HCT116 (cell line): ENCODE measurements around the gene AAK1. TPM values are rescaled to one million over a fixed set of nuclear protein-coding genes. Genes with fewer than 3 reads are reported as not detected.

Source experiments
- ATAC-seq: fragments of 200-7000 bp; cut with Tn5 transposase; 2 replicates; pipeline ENCODE4 v1.9.1; 2020; ENCODE audit warnings: mild to moderate bottlenecking, moderate library complexity
- BruUV-seq: library from RNA; stranded (reverse); fragments of 400-500 nt; replicated peaks from 2 replicates; lab custom pipeline; 2021; lab: Mats Ljungman, UMichigan
- CTCF ChIA-PET: fragments of 300-600 bp; sonication (Branson Sonifier 250); formaldehyde crosslinking; loops from one replicate; lab custom pipeline; 2021; ENCODE audit warnings: antibody characterized with exemption; lab: Charles Lee
- POLR2A ChIA-PET: fragments of 300-600, 350-600 bp; sonication (Branson Sonifier 250); formaldehyde crosslinking; loops from one replicate; lab custom pipeline; 2021; ENCODE audit warnings: antibody characterized with exemption; lab: Charles Lee
- RAD21 ChIA-PET, 2 experiments: fragments of 300-600 bp; sonication (Branson Sonifier 250); formaldehyde crosslinking; loops; one replicate each; lab custom pipeline; 2023; ENCODE audit warnings: low total read pairs in 2 of 2; ENCODE audit not compliant: uncharacterized antibody in 2 of 2, unreplicated experiment in 2 of 2, low non-redundant PET in 1 of 2; lab: Charles Lee
- DNase-seq: peaks from one replicate; pipeline ENCODE4 v3.0.0-alpha.2; 2010; ENCODE audit warnings: low read depth, low spot score
- H2AFZ ChIP-seq: fragments of 200-600 bp; shearing (Covaris generic), sonication (generic); 2 replicates; pipeline ENCODE4 v1.6.1; 2017; ENCODE audit warnings: low read depth, mixed run types, mixed read lengths, antibody characterized with exemption, low read length; ENCODE audit not compliant: poor library complexity, severe bottlenecking
- H3K27ac ChIP-seq: 2 replicates; pipeline ENCODE4 v1.5.1; 2012; ENCODE audit warnings: low read depth, low read length
- H3K27me3 ChIP-seq: fragments of 200-600 bp; sonication (generic); 2 replicates; pipeline ENCODE4 v1.6.1; 2016; ENCODE audit warnings: mixed run types, low read length, mixed read lengths; ENCODE audit not compliant: insufficient read depth
- H3K36me3 ChIP-seq, 2 experiments: fragments of 200-500 bp in 1 of 2; fragments of 200-600 bp in 1 of 2; sonication (Bioruptor generic) in 1 of 2; sonication (generic) in 1 of 2; 2 replicates each; pipeline versions ENCODE4 v1.5.1 to v1.6.1; 2014 to 2016; ENCODE audit warnings: low read length in 2 of 2, inconsistent platforms in 1 of 2, mixed read lengths in 1 of 2, mixed run types in 1 of 2; ENCODE audit not compliant: insufficient read depth in 2 of 2, control insufficient read depth in 1 of 2
- H3K4me1 ChIP-seq, 2 experiments: fragments of 200-600 bp in 1 of 2; sonication (generic) in 1 of 2; 2 replicates each; pipeline versions ENCODE4 v1.5.1 to v1.6.1; 2012 to 2017; ENCODE audit warnings: low read length in 2 of 2, inconsistent platforms in 1 of 2, mild to moderate bottlenecking in 1 of 2, mixed read lengths in 1 of 2, mixed run types in 1 of 2, moderate library complexity in 1 of 2; ENCODE audit not compliant: insufficient read depth in 2 of 2, control insufficient read depth in 1 of 2
- H3K4me2 ChIP-seq: fragments of 200-600 bp; sonication (generic); 2 replicates; pipeline ENCODE4 v1.6.1; 2017; ENCODE audit warnings: mixed run types, low read length, mixed read lengths
- H3K4me3 ChIP-seq, 2 experiments: fragments of 200-600 bp in 1 of 2; sonication (generic) in 1 of 2; replicated peaks in 1 of 2; 2 replicates each; pipeline ENCODE4 v1.5.1; 2011 to 2016; ENCODE audit warnings: low read length in 2 of 2, control low read depth in 1 of 2, low read depth in 1 of 2, mild to moderate bottlenecking in 1 of 2, mixed read lengths in 1 of 2, mixed run types in 1 of 2
- H3K79me2 ChIP-seq: fragments of 200-600 bp; sonication (generic); 2 replicates; pipeline ENCODE4 v1.6.1; 2017; ENCODE audit warnings: mild to moderate bottlenecking, mixed run types, low read length, moderate library complexity, mixed read lengths; ENCODE audit not compliant: insufficient read depth
- H3K9ac ChIP-seq: fragments of 200-600 bp; sonication (generic); 2 replicates; pipeline ENCODE4 v1.6.1; 2016; ENCODE audit warnings: low read length, mixed read lengths
- H3K9me2 ChIP-seq: fragments of 200-600 bp; sonication (generic), shearing (Covaris generic); 2 replicates; pipeline ENCODE4 v1.6.1; 2017; ENCODE audit warnings: mixed run types, mild to moderate bottlenecking, moderate library complexity; ENCODE audit not compliant: insufficient read depth
- H3K9me3 ChIP-seq, 2 experiments: fragments of 200-500 bp in 1 of 2; fragments of 200-600 bp in 1 of 2; sonication (Bioruptor generic) in 1 of 2; sonication (generic) in 1 of 2; 2 replicates each; pipeline ENCODE4 v1.6.1; 2014 to 2017; ENCODE audit warnings: low read length in 2 of 2, mixed read lengths in 2 of 2, inconsistent platforms in 1 of 2, low read depth in 1 of 2, mild to moderate bottlenecking in 1 of 2, mixed run types in 1 of 2, moderate library complexity in 1 of 2; ENCODE audit not compliant: control insufficient read depth in 1 of 2, insufficient read depth in 1 of 2
- H4K20me1 ChIP-seq: fragments of 200-600 bp; sonication (generic), shearing (Covaris generic); 2 replicates; pipeline ENCODE4 v1.6.1; 2017; ENCODE audit warnings: mixed run types, mild to moderate bottlenecking, moderate library complexity; ENCODE audit not compliant: insufficient read depth
- CEBPB ChIP-seq: IDR thresholded peaks from 2 replicates; pipeline ENCODE4 v1.6.1; 2012; ENCODE audit warnings: low read depth
- EGR1 ChIP-seq: IDR thresholded peaks from 2 replicates; pipeline ENCODE4 v1.6.1; 2012; ENCODE audit warnings: low read depth
- JUND ChIP-seq: IDR thresholded peaks from 2 replicates; pipeline ENCODE4 v1.6.1; 2012
- SIN3A ChIP-seq: IDR thresholded peaks from 2 replicates; pipeline ENCODE4 v1.6.1; 2012; ENCODE audit warnings: low read depth
- TCF7L2 ChIP-seq: IDR thresholded peaks from 2 replicates; pipeline ENCODE4 v1.7.0; 2011; ENCODE audit warnings: borderline replicate concordance, inconsistent platforms; ENCODE audit not compliant: insufficient read depth, insufficient read length; ENCODE audit errors: extremely low read depth
- ZFX ChIP-seq: fragments of 450-650 bp; IDR thresholded peaks from 2 replicates; pipeline ENCODE4 v1.6.1; 2017
- intact Hi-C: fragments of 100-400 bp; cut with micrococcal nuclease; formaldehyde crosslinking; loops from 2 replicates; pipeline ENCODE4 v1.10.0; 2022
- total RNA-seq: library from RNA; stranded (reverse); gene quantifications from one replicate; pipeline ENCODE4 v1.2.1, GENCODE V29; 2021; ENCODE audit not compliant: unreplicated experiment
- TF ChIP-seq, protein P1 (sequence below): IDR thresholded peaks from 2 replicates; pipeline ENCODE4 v1.6.1; 2012; ENCODE audit warnings: low read depth
- TF ChIP-seq, protein P2 (sequence below): IDR thresholded peaks from 2 replicates; pipeline ENCODE4 v1.6.1; 2011; ENCODE audit warnings: mild to moderate bottlenecking, low read length, moderate library complexity; ENCODE audit not compliant: insufficient replicate concordance; ENCODE audit errors: extremely low read depth

Gene AAK1
- total RNA-seq, 1 experiment from 2014 or later = 32.0 TPM

DNA sequence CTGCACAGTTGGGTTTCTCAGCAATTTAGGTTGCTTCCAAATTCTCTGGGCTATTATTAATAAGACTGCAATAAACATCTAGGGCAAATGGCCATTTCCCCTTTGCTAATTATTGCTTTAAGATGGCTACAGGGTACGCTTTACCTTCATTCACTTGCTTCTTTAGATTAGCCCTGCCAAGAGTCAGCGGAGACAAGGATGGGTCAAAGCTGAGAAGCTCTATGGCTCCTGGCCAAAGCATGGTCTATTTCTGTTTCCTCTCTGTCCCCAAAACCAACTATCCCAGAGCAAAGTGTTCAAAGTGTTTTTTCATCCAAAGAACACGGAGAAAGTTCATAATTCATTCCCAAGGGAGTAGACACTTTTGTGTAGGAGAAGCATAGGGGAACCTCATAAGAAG, 131.1 kb downstream of the AAK1 start:
- Histone ChIP-seq H4K20me1 (no peaks in the 10 kb centered on the region), H3K36me3 (peaks cover 0 to 5% of the 10 kb centered on the region in 2 experiments; a peak in 1 of 4 replicates), H3K4me2 (no peak overlapping the region), H3K27ac (no peak overlapping the region), H3K27me3 (no peaks in the 10 kb centered on the region), H3K4me3 (no peak overlapping the region), H3K9ac (no peak overlapping the region), H3K9me3 (no peaks in the 10 kb centered on the region), H3K9me2 (no peaks in the 10 kb centered on the region), H2AFZ (no peak overlapping the region), H3K79me2 (no peaks in the 10 kb centered on the region), H3K4me1 (no peaks in the 10 kb centered on the region)
- ATAC-seq = no peak
- intact Hi-C loops = no loop called here
- no peak for TF ChIP-seq JUND
- TF ChIP-seq EGR1 = no peak
- no peak for TF ChIP-seq CEBPB
- no peak for TF ChIP-seq TCF7L2
- no peak for TF ChIP-seq SIN3A
- TF ChIP-seq, protein P1, sequence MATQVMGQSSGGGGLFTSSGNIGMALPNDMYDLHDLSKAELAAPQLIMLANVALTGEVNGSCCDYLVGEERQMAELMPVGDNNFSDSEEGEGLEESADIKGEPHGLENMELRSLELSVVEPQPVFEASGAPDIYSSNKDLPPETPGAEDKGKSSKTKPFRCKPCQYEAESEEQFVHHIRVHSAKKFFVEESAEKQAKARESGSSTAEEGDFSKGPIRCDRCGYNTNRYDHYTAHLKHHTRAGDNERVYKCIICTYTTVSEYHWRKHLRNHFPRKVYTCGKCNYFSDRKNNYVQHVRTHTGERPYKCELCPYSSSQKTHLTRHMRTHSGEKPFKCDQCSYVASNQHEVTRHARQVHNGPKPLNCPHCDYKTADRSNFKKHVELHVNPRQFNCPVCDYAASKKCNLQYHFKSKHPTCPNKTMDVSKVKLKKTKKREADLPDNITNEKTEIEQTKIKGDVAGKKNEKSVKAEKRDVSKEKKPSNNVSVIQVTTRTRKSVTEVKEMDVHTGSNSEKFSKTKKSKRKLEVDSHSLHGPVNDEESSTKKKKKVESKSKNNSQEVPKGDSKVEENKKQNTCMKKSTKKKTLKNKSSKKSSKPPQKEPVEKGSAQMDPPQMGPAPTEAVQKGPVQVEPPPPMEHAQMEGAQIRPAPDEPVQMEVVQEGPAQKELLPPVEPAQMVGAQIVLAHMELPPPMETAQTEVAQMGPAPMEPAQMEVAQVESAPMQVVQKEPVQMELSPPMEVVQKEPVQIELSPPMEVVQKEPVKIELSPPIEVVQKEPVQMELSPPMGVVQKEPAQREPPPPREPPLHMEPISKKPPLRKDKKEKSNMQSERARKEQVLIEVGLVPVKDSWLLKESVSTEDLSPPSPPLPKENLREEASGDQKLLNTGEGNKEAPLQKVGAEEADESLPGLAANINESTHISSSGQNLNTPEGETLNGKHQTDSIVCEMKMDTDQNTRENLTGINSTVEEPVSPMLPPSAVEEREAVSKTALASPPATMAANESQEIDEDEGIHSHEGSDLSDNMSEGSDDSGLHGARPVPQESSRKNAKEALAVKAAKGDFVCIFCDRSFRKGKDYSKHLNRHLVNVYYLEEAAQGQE = no peak
- TF ChIP-seq ZFX = no peak
- ChIA-PET POLR2A (no interaction called here), CTCF (no interaction called here), RAD21 (no interaction called here)
- no TSS peak for BruUV-seq
- no peak for DNase-seq

DNA sequence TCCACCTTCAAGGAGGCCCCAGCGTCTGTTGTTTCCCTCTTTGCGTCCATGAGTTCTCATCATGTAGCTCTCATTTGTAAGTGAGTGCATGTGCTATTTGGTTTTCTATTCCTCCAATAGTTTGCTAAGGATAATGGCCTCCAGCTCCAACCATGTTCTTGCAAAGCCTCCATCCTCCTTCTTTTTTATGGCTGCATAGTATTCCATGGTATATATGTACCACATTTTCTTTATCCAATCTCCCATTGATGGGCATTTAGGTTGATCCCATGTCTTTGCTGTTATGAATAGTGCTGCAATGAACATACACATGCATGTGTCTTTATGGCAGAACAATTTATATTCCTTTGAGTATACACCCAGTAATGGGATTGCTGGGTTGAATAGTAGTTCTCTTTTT, 133.3 kb downstream of the AAK1 start:
- ATAC-seq (no peak), DNase-seq (no peak)
- H4K20me1 ChIP-seq = no peaks in the 10 kb centered on the region
- no peak overlapping the region for H3K4me3 ChIP-seq
- no peaks in the 10 kb centered on the region for H3K9me3 ChIP-seq
- TF ChIP-seq, protein P2, sequence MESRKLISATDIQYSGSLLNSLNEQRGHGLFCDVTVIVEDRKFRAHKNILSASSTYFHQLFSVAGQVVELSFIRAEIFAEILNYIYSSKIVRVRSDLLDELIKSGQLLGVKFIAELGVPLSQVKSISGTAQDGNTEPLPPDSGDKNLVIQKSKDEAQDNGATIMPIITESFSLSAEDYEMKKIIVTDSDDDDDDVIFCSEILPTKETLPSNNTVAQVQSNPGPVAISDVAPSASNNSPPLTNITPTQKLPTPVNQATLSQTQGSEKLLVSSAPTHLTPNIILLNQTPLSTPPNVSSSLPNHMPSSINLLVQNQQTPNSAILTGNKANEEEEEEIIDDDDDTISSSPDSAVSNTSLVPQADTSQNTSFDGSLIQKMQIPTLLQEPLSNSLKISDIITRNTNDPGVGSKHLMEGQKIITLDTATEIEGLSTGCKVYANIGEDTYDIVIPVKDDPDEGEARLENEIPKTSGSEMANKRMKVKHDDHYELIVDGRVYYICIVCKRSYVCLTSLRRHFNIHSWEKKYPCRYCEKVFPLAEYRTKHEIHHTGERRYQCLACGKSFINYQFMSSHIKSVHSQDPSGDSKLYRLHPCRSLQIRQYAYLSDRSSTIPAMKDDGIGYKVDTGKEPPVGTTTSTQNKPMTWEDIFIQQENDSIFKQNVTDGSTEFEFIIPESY = no peak
- TF ChIP-seq TCF7L2 (no peak), JUND (no peak)
- H3K79me2 ChIP-seq = no peaks in the 10 kb centered on the region
- no peaks in the 10 kb centered on the region for H3K27me3 ChIP-seq
- intact Hi-C loops = no loop called here
- POLR2A ChIA-PET = no interaction called here
- H3K9ac ChIP-seq = no peak overlapping the region
- H3K9me2 ChIP-seq = no peaks in the 10 kb centered on the region
- RAD21 ChIA-PET = no interaction called here
- no peak overlapping the region for H2AFZ ChIP-seq
- CTCF ChIA-PET = no interaction called here
- no TSS peak for BruUV-seq
- H3K4me1 ChIP-seq = no peaks in the 10 kb centered on the region
- no peak overlapping the region for H3K4me2 ChIP-seq
- H3K27ac ChIP-seq = no peak overlapping the region
- peaks cover 0 to 5% of the 10 kb centered on the region in 2 experiments; a peak in 1 of 4 replicates for H3K36me3 ChIP-seq
